GM21576 (cell line): ENCODE measurements around the gene RBM47.

Experiments used
- ATAC-seq: cut with Tn5 transposase; IDR thresholded peaks from one replicate; pipeline ENCODE4 v1.9.1; 2021; ENCODE audit warnings: mild to moderate bottlenecking, moderate library complexity; ENCODE audit not compliant: unreplicated experiment

RBM47 gene

DNA sequence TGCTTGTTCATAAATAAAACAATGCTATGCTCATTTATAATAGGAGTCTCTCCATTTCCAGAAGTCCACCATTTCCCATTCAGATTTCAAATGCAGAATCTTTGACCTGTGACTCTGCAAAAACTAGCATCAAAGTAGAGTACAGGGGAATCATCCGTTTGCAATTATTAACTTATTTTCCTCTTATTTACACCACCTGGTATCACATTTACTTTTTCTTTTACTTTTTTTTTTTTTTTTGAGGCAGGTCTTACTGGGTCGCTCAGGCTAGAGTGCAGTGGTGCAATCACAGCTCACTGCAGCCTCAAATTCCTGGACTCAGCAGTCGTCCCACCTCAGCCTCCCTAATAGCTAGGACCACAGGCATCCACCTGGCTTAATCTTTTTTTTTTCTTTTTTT is 37.6 kb downstream of the RBM47 start:
- no peak for ATAC-seq

DNA sequence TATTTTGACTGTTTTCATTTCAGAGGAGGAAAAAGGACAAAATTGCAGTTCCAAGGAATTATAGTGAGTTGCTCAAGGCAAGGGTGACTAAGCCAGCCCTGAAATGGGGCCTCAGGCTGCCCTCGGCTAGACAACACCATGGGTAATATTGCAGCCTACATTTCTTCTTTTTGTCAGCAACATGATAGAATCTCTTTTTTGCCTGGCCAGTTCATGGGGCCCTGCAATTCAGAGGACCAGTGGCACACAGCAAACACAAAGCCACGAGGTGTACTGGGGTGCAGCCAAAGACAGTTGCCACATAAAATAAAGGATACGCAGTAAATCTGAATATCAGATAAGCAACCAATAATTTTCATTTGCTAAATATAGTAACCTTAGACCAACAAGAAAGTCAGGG is 41.8 kb downstream of the RBM47 start:
- ATAC-seq, result no peak

DNA sequence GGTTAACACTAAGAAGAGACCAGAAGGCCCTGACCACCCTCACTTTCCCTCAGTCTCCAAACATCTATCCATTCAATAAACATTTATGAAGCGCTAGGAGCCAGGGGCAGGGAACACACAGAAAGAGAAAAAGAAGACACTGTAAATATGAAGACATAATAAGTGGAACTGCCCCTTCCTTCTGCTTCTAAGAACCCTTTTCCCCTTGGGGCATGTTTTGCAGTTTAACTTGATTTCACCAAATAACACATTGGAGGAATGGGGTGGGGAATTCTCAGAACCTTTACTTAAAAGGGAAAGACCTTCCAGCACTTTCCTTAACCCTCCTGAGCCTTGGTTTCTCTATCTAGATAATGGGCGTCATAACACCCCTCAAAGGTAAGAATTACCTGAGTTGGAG is 42.3 kb downstream of the RBM47 start:
- no peak for ATAC-seq

DNA sequence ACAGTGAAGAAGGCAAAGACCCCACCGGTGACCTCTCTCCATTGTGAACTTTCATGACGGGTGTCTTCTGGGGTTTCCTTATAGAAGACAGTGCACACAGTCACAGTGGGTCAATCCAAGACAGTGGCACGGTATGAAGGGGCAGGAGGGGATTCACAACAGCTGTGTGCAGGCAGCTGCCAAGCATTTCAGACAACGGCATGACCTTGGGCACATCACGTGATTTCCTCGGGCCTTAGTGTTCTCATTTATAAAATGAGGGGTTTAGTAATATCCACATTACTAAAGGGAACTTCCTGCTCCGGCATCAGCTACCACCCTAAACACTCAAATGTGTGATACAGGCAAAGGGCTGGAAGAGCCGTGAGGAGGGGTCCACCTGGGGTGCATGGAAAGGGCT is 42.9 kb downstream of the RBM47 start:
- no peak for ATAC-seq

DNA sequence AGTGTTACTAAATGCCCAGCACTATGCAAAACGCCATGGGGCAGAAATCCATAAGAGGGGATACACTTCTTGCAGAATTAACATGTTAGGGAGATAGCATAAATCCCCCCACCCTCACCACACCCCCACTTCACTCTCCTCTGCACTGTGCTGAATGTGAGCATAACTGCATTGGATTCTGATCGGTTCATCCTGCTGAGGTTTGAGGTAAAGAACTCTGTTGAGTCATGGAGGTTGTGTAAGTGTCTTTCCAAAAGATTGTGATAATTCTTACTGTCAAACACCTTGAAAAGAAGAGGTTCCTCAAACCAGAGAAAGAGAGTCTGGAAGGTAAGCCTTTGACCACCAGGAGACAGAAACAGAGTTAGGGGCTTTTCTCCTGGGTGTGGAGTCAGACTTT is 43.6 kb downstream of the RBM47 start:
- no peak for ATAC-seq

DNA sequence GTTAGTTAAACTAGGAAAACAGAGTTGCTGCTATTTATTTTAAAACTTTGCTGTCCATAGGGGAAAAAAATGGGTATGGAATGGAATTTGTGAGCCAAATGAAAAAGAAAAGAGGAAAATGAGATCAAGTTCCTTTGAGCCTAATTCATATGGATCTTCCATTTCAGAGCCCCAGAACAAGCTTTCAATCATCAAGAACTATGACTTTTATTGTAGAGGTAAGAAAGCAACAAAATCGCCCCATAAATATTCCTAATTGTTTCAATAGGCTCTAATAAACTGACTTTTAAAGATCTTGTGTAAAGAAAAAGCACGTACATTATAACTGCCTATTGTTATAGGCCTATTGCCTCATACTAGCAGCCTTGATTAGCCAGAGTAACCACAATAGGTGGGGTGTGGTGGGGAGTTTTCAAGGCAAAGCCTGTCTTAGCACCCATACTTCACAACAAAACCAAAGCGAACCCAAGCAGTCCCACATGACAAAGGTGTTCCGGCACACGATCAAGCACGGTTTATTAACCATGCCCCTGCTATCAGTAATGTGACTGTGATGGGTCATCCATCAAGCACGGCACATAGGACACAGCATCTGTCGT is 44.4 kb downstream of the RBM47 start:
- ATAC-seq, result no peak

DNA sequence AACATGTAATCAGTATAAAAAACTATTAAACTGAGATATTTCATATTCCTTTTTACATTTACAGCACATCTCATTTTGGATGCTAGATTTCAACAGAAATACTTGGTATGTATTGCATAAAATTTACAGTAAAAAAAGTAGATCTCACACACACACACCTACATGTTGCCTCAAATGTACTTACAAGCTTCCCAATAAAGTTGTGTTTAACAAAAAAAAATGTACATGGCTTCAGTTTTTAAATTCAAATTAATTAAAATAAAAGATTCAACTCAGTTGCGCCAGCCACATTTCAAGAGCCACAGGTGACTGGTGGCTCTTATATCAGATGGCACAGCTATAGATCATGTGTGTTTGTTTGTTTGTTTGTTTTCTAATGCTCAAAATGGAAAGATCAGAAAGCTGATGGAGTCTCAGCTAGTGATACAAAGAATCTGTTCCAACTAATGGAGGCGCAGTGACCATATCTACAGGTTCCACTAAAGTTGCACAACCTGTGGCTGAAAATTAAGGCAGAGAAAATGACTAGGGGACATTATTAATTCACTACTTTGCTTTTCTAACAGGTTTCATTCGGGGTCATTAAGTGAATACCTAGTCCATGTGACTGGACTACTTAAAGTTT is 45.0 kb downstream of the RBM47 start:
- ATAC-seq, result no peak

DNA sequence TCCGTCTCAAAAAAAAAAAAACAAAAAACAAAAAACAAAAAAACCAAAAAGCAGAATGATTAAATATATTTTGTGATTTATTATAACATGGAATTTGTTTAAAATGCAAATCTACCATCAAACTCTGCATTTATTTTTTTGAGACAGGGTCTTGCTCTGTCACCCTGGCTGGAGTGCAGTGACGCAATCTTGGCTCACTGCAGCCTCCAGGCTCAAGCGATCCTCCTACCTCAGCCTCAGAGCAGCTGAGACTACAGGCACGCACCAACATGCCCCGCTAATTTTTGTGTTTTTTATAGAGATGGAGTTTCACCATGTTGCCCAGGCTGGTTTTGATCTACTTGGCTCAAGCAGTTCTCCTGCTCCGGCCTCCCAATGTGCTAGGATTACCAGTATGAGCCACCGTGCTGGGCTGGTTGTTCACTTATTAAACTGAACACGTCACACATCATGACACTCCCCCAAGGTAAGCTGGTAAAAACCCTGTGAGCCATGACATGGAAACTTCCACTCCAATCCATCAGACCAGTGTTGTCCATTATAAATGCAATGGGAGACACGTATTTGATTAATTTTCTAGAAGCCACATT is 45.7 kb downstream of the RBM47 start:
- no peak for ATAC-seq

DNA sequence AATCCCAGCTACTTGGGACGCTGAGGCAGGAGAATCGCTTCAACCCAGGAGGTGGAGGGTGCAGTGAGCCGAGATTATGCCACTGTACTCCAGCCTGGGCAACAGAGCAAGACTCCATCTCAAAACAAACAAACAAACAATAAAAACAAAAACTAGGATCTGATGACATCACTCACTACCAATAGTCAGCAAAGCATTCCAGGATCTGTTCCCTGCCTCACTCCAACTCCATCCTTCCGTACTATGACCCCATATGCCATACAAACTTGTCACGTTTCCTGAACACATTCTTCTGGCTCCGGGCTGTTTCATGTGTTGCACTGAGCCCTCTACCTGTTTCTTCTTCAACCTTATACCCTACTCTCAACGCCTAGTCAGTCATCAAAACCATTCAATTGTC is 47.3 kb downstream of the RBM47 start:
- no peak for ATAC-seq

DNA sequence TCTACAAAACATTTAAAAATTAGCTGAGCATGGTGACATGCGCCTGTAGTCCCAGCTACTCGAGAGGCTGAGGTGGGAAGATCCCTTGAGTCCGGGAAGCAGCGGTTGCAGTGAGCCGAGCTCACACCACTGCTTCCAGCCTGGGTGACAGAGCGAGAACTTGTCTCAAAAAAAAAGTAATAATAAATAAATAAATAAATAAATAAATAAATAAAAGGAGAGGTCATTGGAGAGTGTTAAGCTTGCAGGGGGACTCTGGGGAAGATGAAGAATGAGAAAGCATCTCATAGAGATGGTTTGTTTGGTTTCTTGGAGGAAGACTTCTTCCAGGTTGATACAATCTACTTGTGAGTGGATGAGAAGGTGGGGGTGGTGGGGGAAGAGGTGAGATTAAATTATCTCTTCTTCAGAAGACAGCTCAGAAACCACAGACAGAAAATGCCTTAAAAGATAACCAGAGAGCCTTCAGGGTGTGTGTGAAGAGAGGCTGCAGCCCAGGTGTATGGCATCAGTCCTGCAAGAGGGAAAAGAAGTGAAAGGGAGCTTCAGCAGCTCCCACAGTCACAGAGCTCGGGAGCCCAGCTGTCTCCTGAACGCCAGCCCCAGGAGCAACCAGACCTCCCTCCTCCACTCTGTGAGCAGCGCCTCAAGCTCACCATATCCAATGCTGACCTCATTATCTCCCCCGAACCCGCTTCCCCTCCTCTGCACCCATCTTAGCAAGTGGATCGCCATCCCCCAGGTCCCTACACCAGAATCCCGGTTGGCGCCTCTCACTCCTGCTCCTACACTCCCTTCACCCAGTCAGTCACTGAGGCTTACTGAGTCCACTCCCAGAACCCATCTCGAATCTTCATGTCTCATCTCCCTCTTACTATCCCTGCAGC is 48.2 kb downstream of the RBM47 start:
- no peak for ATAC-seq

DNA sequence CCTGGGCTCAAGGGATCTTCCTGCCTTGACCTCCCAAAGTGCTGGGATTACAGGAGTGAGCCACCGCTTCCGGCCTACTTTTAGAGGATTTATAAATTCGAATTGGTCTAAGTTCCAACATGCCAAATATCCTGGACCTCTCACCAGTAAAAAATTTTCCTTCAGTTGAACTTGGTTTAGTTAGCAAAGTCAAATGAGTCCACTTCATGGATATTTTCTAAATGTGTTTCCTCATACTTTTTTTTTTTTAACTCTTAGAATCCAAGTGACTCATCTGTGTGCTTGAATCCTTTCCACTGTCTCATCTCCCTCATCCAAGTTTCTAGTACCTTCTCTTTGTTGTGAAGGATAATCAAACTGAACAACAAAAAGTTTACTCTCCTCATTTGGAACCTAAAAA is 49.7 kb downstream of the RBM47 start:
- ATAC-seq, result no peak

DNA sequence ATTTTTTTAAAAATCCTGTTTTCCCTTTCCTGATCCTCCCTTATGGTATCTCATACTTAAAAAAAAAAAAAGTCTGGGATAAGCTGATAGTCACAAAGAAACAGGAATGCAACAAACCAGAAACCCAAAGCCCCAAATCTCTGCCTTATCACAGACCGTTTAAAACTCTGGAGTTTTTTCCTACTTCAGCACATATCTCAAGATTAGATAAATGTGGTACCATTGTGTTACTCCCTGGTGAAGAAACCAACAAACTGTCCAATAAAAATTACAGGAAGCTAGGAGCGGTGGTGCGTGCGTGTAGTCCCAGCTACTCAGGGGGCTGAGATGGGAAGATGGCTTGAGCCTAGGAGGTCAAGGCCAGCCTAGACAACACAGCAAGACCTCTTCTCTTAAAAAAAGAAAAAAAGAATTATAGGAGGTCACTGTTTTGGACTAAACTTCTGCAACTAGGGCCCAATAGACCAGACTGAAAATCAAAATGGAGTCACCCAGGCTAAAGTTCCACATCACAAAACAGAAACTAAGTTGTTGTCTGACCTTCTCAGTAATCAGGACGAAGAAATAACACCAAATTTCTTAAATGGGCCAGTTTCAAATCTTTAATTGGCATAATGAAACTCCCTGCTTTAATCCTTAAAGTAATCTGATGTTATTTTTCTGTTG is 51.9 kb downstream of the RBM47 start:
- ATAC-seq, result no peak

DNA sequence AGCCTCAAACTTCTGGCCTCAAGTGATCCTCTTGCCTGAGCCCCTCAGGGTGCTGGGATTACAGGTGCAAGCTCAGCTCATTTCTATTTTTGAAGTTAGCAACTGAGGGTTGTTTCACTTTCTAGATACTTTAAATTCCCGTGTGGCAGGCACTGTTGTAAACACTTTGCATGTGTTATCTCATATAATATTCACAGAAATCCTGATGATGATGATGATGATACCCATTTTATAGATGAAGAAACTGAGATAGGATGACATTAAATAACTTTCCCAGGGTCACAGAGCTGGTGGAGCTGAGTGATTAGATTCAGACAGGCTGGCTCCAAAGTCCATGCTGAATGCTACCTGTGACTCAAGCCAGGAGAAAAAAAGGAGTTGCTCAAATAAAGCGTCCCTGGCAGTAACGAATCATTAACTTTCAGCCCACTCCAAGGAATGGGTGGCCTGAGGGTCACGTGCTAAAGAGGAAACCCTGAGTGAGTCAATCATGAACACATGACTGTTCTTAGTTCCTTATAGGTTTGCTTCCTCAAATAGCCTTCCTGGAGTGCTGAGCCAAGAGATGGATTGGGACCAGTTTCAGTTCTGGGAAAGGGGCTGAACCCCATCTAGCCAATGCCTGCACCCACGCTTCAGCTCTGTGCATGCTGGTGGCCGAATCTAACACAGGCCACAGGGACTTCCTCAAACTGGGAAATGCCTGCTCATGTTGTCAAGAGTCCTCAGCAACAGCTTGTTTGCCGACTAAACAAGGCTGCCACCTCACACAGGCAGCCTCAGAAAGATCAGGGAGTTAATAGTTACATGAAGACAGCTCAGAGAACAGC is 52.8 kb downstream of the RBM47 start:
- peak; percentile 56 for ATAC-seq

DNA sequence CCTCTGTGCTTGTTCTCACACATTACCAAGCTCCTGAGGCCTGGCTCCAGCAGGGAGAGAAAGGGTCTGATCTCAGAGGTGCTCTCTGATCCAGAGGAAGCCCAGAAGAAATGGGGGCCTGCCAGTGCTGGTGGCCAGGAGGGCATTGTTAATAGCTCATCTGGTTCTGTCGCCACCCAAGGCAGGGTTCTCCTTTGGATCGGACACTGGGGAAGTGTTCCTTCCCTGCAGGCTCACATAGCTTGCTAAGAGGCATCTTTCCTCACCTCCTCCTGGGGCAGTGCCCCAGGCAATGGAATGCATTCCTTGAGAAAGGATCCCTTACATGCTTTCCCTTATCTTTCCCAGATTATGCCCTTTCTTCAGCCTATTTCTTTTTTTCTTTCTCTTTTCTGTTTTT is 53.8 kb downstream of the RBM47 start:
- ATAC-seq, result no peak

DNA sequence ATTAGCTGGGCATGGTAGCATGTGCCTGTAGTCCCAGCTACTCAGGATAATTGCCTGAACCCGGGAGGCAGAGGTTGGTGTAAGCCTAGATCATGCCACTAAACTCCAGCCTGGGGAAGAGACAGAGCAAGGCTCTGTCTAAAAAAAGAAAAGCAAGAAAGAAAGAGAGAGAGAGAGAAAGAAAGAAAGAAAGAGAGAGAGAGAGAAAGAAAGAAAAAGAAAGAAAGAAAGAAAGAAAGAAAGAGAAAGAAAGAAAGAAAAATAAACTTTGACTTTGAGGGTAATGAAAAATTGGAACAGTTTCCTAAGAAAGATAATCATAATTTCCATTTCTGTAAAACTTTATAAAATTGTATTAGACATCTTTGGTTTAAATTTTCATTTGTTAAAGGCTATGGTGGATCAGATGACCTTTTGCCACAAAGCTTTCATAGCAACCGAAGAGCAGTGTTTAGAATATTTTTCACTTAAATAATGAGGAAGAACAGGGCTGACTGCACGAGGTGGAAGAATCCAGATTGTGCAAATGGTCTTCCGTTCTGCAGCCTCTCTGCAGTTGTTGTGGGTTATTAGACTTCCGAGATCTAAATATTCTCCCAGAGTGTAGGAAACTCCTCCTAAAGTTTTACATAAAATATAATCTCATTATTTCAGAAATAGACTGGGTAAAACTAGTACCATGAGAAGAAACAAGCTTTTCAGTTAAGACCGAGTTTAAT is 55.9 kb downstream of the RBM47 start:
- no peak for ATAC-seq

DNA sequence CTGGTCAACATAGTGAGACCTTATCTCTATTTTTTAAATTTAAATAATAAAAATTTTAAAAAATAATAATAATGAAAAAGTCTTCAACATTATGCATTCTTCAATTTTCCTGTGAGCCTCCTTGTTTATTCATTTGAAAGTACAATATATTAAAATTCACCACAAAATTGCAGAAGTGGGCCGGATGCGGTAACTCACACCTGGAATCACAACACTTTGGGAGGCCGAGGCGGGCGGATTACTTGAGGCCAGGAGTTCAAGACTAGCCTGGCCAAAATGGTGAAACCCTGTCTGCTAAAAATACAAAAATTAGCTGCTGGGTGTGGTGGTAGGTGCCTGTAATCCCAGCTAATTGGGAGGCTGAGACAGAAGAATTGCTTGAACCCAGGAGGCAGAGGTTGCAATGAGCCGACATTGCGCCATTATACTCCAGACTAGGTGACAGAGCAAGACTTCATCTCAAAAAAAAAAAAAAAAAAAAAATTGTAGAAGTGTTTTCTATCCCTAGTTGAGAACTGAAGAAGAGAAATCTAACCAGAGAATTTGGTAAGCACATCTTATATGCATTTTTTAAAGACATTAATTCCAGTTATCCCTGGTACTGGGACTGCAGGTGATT is 56.9 kb downstream of the RBM47 start:
- no peak for ATAC-seq

DNA sequence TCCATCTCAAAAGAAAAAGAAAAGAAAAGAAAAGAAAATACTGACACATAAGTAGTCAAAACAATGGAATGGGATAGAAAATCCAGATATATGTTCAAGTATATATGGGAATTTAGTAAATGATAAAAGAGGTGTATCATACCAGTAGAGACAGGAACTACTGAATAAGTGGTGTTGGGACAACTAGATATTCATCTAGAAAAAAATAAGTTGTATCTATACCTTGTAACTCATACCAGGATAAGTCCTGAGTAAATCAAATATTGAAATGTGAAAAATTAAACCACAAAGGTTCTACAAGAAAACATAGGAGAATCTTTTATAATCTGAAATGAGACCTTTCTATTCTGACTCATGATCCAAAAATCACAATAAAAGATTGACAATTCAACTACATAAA is 58.5 kb downstream of the RBM47 start:
- no peak for ATAC-seq

DNA sequence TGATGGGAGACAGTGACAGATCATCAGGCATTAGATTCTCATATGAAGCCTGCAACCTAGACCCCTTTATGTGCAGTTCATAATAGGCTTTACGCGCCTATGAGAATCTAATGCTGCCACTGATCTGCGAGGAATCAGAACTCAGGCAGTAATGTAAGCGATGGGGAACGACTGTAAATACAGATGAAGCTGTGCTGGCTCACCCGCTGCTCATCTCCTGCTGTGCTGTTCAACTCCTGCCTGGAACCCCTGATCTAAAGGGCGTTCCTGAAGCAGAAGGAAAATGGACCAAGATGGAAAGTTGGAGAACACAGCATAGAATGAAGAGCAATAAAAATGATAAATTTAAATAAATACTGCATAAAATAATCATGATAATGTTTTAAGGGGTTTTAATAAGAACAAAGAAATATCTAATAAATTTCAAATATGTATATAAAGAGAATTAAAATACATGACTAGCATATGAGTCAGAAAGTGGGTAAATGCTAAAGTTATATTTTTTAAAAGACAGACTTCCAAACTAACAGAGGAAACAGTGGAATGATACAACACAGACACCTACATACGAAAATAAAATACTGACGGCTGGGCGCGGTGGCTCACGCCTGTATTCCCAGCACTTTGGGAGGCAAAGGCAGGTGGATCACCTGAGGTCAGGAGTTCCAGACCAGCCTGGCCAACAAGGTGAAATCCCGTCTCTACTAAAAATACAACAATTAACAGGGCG is 59.2 kb downstream of the RBM47 start:
- ATAC-seq, result no peak
